Urinary bladder (tissue), 4 donors: ENCODE measurements around the gene BIRC7. TPM values are rescaled to one million over a fixed set of nuclear protein-coding genes. Genes with fewer than 3 reads are reported as not detected.

Experiments
- DNase-seq: peaks from one replicate; pipeline ENCODE4 v3.0.0-alpha.2; 2015; ENCODE audit errors: extremely low spot score
- H3K27ac ChIP-seq: one replicate; pipeline ENCODE4 v1.5.1; 2013; ENCODE audit warnings: low read depth, mild to moderate bottlenecking, moderate library complexity
- H3K36me3 ChIP-seq: one replicate; pipeline ENCODE4 v1.6.1; 2013; ENCODE audit warnings: mild to moderate bottlenecking, moderate library complexity; ENCODE audit not compliant: insufficient read depth
- H3K4me1 ChIP-seq: one replicate; pipeline ENCODE4 v1.6.1; 2013; ENCODE audit warnings: mild to moderate bottlenecking, moderate library complexity; ENCODE audit not compliant: insufficient read depth
- H3K4me3 ChIP-seq: one replicate; pipeline ENCODE4 v1.5.1; 2013; ENCODE audit warnings: low read depth, low read length
- WGBS: extraction: QIAGEN DNeasy Blood & Tissue Kit; methylation state at CpG from one replicate; pipeline ENCODE4 v1.1.7; 2013; 5-methylcytosine and 5-hydroxymethylcytosine counted together
- polyA plus RNA-seq: library from polyadenylated mRNA; stranded (reverse); fragments of 200-250 nt; gene quantifications from one replicate; pipeline ENCODE4 v1.2.3, GENCODE V29; 2013
- total RNA-seq: library from RNA; depleted of rRNA; stranded (reverse); fragments of >200 nt; gene quantifications from one replicate; pipeline ENCODE4 v1.2.3, GENCODE V29; 2014
- donor health status: healthy with polysubstance abuse.
- donor health status: healthy.

BIRC7 gene
- total and polyA plus RNA-seq, 2 donors: 0.18 TPM; not detected in 1

GRCh38 chr20:63194797-63195173, 40.9 kb upstream of the BIRC7 start:
- no peak overlapping the region for H3K4me3 ChIP-seq
- no peaks in the 10 kb centered on the region for H3K36me3 ChIP-seq
- WGBS: 85% methylated on average over 4 of the region's 4 CpGs

GRCh38 chr20:63196768-63197470, 38.8 kb upstream of the BIRC7 start:
- no peak for DNase-seq
- no peaks in the 10 kb centered on the region for H3K36me3 ChIP-seq
- WGBS: 74% methylated on average over 9 of the region's 9 CpGs
- H3K4me1 ChIP-seq: no peaks in the 10 kb centered on the region
- H3K4me3 ChIP-seq: no peak overlapping the region
- H3K27ac ChIP-seq: no peak overlapping the region

More at GRCh38 chr20:63194797-63195173, 40.9 kb upstream of the BIRC7 start:
- DNase-seq: no peak
- H3K4me1 ChIP-seq: no peaks in the 10 kb centered on the region
- no peak overlapping the region for H3K27ac ChIP-seq

- 65% methylated on average over 7 of the region's 7 CpGs for WGBS
- Histone ChIP-seq H3K4me1 (no peaks in the 10 kb centered on the region), H3K4me3 (no peak overlapping the region), H3K36me3 (peaks cover 3% of the 10 kb centered on the region), H3K27ac (no peak overlapping the region)
- no peak for DNase-seq
Observed at GRCh38 chr20:63198606-63199005, 37.1 kb upstream of the BIRC7 start.

- peaks cover 5% of the 10 kb centered on the region for H3K36me3 ChIP-seq
- no peak overlapping the region for H3K27ac ChIP-seq
- H3K4me3 ChIP-seq: no peak overlapping the region
- no peaks in the 10 kb centered on the region for H3K4me1 ChIP-seq
- DNase-seq: no peak
- 89% methylated on average over 17 of the region's 17 CpGs for WGBS
Observed at GRCh38 chr20:63202021-63202420, 33.7 kb upstream of the BIRC7 start.

GRCh38 chr20:63202811-63203526, 32.7 kb upstream of the BIRC7 start:
- H3K4me1 ChIP-seq: no peaks in the 10 kb centered on the region
- H3K27ac ChIP-seq: no peak overlapping the region
- WGBS: 93% methylated on average over 29 of the region's 29 CpGs
- peaks cover 5% of the 10 kb centered on the region for H3K36me3 ChIP-seq
- H3K4me3 ChIP-seq: no peak overlapping the region
- no peak for DNase-seq

GRCh38 chr20:63204362-63204761, 31.3 kb upstream of the BIRC7 start:
- H3K36me3 ChIP-seq: peaks cover 5% of the 10 kb centered on the region

GRCh38 chr20:63205896-63206295, 29.8 kb upstream of the BIRC7 start:
- H3K4me1 ChIP-seq: no peaks in the 10 kb centered on the region
- H3K4me3 ChIP-seq: no peak overlapping the region
- WGBS: 77% methylated on average over 10 of the region's 10 CpGs
- H3K27ac ChIP-seq: no peak overlapping the region
- peaks cover 5% of the 10 kb centered on the region for H3K36me3 ChIP-seq
- no peak for DNase-seq

More at GRCh38 chr20:63204362-63204761, 31.3 kb upstream of the BIRC7 start:
- DNase-seq: no peak
- no peaks in the 10 kb centered on the region for H3K4me1 ChIP-seq
- no peak overlapping the region for H3K27ac ChIP-seq
- no peak overlapping the region for H3K4me3 ChIP-seq
- 93% methylated on average over 5 of the region's 5 CpGs for WGBS

GRCh38 chr20:63206878-63207277, 28.8 kb upstream of the BIRC7 start:
- H3K4me1 ChIP-seq: no peaks in the 10 kb centered on the region
- no peak overlapping the region for H3K4me3 ChIP-seq
- no peak for DNase-seq
- WGBS: 73% methylated on average over 11 of the region's 11 CpGs
- H3K36me3 ChIP-seq: peaks cover 5% of the 10 kb centered on the region
- H3K27ac ChIP-seq: no peak overlapping the region

- 87% methylated on average over 6 of the region's 6 CpGs for WGBS
- H3K4me1 ChIP-seq: no peaks in the 10 kb centered on the region
- H3K27ac ChIP-seq: no peak overlapping the region
Observed at GRCh38 chr20:63208346-63208909, 27.3 kb upstream of the BIRC7 start.

GRCh38 chr20:63210011-63210605, 25.6 kb upstream of the BIRC7 start:
- no peak for DNase-seq
- H3K4me1 ChIP-seq: no peaks in the 10 kb centered on the region
- H3K4me3 ChIP-seq: no peak overlapping the region
- H3K36me3 ChIP-seq: no peaks in the 10 kb centered on the region
- WGBS: 81% methylated on average over 11 of the region's 11 CpGs
- H3K27ac ChIP-seq: no peak overlapping the region

More at GRCh38 chr20:63208346-63208909, 27.3 kb upstream of the BIRC7 start:
- Histone ChIP-seq H3K4me3 (no peak overlapping the region), H3K36me3 (peaks cover 2% of the 10 kb centered on the region)
- DNase-seq: no peak

- H3K36me3 ChIP-seq: no peaks in the 10 kb centered on the region
- 78% methylated on average over 5 of the region's 5 CpGs for WGBS
- peaks cover 1% of the 10 kb centered on the region for H3K4me1 ChIP-seq
Observed at GRCh38 chr20:63212393-63212730, 23.3 kb upstream of the BIRC7 start.

GRCh38 chr20:63212792-63213191, 22.9 kb upstream of the BIRC7 start:
- H3K4me1 ChIP-seq: peaks cover 1% of the 10 kb centered on the region
- H3K4me3 ChIP-seq: no peak overlapping the region
- 90% methylated on average over 5 of the region's 5 CpGs for WGBS
- H3K27ac ChIP-seq: no peak overlapping the region
- H3K36me3 ChIP-seq: no peaks in the 10 kb centered on the region
- DNase-seq: no peak

More at GRCh38 chr20:63212393-63212730, 23.3 kb upstream of the BIRC7 start:
- Histone ChIP-seq H3K27ac (no peak overlapping the region), H3K4me3 (no peak overlapping the region)
- no peak for DNase-seq

- peaks cover 1% of the 10 kb centered on the region for H3K4me1 ChIP-seq
- H3K4me3 ChIP-seq: no peak overlapping the region
- H3K27ac ChIP-seq: no peak overlapping the region
- 78% methylated on average over 6 of the region's 6 CpGs for WGBS
- no peak for DNase-seq
- H3K36me3 ChIP-seq: no peaks in the 10 kb centered on the region
Observed at GRCh38 chr20:63214514-63214913, 21.2 kb upstream of the BIRC7 start.
